ENCODE results near the gene PNMA8A.

DNA sequence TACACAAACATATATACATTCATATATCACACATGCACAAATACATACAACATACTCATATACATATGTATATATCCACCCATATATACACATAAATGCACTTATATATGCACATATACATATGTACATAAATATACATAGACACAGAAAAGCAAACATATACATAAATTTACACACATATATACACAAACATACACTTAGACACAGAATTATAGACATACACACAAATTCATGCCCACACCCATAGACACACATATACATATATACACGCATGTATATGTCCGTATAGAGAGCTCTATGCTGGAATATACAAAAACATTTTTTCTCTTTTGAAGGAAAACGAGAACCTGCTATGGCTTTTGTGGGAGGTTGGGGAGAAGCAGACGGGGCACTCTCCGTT, 20.6 kb downstream of the PNMA8A start:
- TF ChIP-seq, protein P1, sequence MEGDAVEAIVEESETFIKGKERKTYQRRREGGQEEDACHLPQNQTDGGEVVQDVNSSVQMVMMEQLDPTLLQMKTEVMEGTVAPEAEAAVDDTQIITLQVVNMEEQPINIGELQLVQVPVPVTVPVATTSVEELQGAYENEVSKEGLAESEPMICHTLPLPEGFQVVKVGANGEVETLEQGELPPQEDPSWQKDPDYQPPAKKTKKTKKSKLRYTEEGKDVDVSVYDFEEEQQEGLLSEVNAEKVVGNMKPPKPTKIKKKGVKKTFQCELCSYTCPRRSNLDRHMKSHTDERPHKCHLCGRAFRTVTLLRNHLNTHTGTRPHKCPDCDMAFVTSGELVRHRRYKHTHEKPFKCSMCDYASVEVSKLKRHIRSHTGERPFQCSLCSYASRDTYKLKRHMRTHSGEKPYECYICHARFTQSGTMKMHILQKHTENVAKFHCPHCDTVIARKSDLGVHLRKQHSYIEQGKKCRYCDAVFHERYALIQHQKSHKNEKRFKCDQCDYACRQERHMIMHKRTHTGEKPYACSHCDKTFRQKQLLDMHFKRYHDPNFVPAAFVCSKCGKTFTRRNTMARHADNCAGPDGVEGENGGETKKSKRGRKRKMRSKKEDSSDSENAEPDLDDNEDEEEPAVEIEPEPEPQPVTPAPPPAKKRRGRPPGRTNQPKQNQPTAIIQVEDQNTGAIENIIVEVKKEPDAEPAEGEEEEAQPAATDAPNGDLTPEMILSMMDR (IDR thresholded peaks at IDR 0.05) = no peak
- TF ChIP-seq POLR2AphosphoS5 (IDR thresholded peaks at IDR 0.05) = no peak

Measured in esophagus muscularis mucosa (tissue), 3 donors.